CD4-positive, alpha-beta T cell (primary cell): ENCODE measurements around the gene OR1J2. TPM values are rescaled to one million over a fixed set of nuclear protein-coding genes. Genes with fewer than 3 reads are reported as not detected.
"Not testable (repeated sequence)": the region's sequence is repeated elsewhere in the genome, so short reads cannot be mapped to it uniquely, and the experiment has no call there.

Experiments used
- ATAC-seq: fragments of 200-7000 bp; cut with Tn5 transposase; one replicate; pipeline ENCODE4 v1.10.0; 2022; ENCODE audit warnings: mild to moderate bottlenecking; ENCODE audit not compliant: poor library complexity
- CTCF ChIA-PET: fragments of 350-600 bp; sonication (Branson Sonifier 250); formaldehyde crosslinking; loops from one replicate; lab custom pipeline; 2021; ENCODE audit warnings: antibody characterized with exemption, inconsistent platforms; lab: Charles Lee
- POLR2A ChIA-PET: fragments of 350-600 bp; sonication (Branson Sonifier 250); formaldehyde crosslinking; loops from one replicate; lab custom pipeline; 2021; ENCODE audit warnings: antibody characterized with exemption, inconsistent platforms; lab: Charles Lee
- DNase-seq, 14 experiments: peaks; one replicate each; pipeline ENCODE4 v3.0.0-alpha.2; 2013 to 2020; ENCODE audit warnings: mixed read lengths in 2 of 14
- H3K27ac ChIP-seq, 2 donors: one replicate each; pipeline versions ENCODE4 v1.5.1 to v1.7.0; 2013; ENCODE audit warnings: low read length in 2 of 2, low read depth in 1 of 2, mild to moderate bottlenecking in 1 of 2
- H3K27me3 ChIP-seq, 2 experiments: 1 replicate in 1 of 2; 2 replicates in 1 of 2; pipeline versions ENCODE4 v1.6.1 to v1.7.0; 2013; ENCODE audit warnings: low read length in 2 of 2, control low read depth in 1 of 2, mild to moderate bottlenecking in 1 of 2, moderate library complexity in 1 of 2; ENCODE audit not compliant: insufficient read depth in 2 of 2, control insufficient read depth in 1 of 2
- H3K36me3 ChIP-seq: one replicate; pipeline ENCODE4 v1.6.1; 2013; ENCODE audit warnings: low read length, control low read depth; ENCODE audit not compliant: insufficient read depth
- H3K4me1 ChIP-seq: one replicate; pipeline ENCODE4 v1.6.1; 2013; ENCODE audit warnings: low read length, control low read depth; ENCODE audit not compliant: insufficient read depth
- H3K4me3 ChIP-seq: one replicate; pipeline ENCODE4 v1.5.1; 2013; ENCODE audit warnings: mild to moderate bottlenecking, low read length, moderate library complexity
- H3K9me3 ChIP-seq, 2 experiments: 1 replicate in 1 of 2; 2 replicates in 1 of 2; pipeline versions ENCODE4 v1.6.1 to v1.7.0; 2013; ENCODE audit warnings: low read length in 2 of 2, mild to moderate bottlenecking in 2 of 2, control low read depth in 1 of 2, moderate library complexity in 1 of 2; ENCODE audit not compliant: control insufficient read depth in 1 of 2, insufficient read depth in 1 of 2
- H3K27ac Mint-ChIP-seq: one replicate; pipeline ENCODE4 v1.8.0; 2020; ENCODE audit warnings: mixed read lengths
- H3K27me3 Mint-ChIP-seq: one replicate; pipeline ENCODE4 v1.8.0; 2021; ENCODE audit warnings: mixed read lengths
- H3K36me3 Mint-ChIP-seq: one replicate; pipeline ENCODE4 v1.8.0; 2021; ENCODE audit warnings: low read depth, mixed read lengths
- H3K4me1 Mint-ChIP-seq: one replicate; pipeline ENCODE4 v1.8.0; 2021; ENCODE audit warnings: low read depth, mixed read lengths
- H3K4me3 Mint-ChIP-seq: one replicate; pipeline ENCODE4 v1.8.0; 2020; ENCODE audit warnings: mild to moderate bottlenecking, mixed read lengths
- H3K9me3 Mint-ChIP-seq: one replicate; pipeline ENCODE4 v1.8.0; 2020; ENCODE audit warnings: mixed read lengths
- intact Hi-C, 2 experiments: fragments of 100-400 bp; cut with DNase I in 1 of 2; cut with micrococcal nuclease in 1 of 2; formaldehyde crosslinking; loops; one replicate each; pipeline versions ENCODE4 v1.15.1 to v1.9.0; 2023 to 2025; cut with DNase I, micrococcal nuclease
- total RNA-seq, 174 experiments: library from RNA in 2 of 174; stranded (reverse) in 2 of 174; gene quantifications; one replicate each; pipeline ENCODE4 v1.2.3 and lab custom pipeline; 2021 to 2026
- TF ChIP-seq, protein P1 (sequence below): fragments of 200-600 bp; IDR thresholded peaks from one replicate; pipeline ENCODE4 v1.8.0; 2022; ENCODE audit warnings: antibody characterized with exemption, mild to moderate bottlenecking

Gene OR1J2
- total RNA-seq, 2 experiments from 2014 or later, result not detected

DNA sequence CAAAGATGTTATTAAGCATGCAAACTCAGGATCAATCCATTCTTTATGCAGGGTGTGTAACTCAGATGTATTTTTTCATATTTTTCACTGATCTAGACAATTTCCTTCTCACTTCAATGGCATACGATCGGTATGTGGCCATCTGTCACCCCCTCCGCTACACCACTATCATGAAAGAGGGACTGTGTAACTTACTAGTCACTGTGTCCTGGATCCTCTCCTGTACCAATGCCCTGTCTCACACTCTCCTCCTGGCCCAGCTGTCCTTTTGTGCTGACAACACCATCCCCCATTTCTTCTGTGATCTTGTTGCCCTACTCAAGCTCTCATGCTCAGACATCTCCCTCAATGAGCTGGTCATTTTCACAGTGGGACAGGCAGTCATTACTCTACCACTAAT lies 8.8 kb downstream of the OR1J2 start:
- Histone ChIP-seq H3K36me3 (no peaks in the 10 kb centered on the region), H3K27ac (no peak overlapping the region), H3K27me3 (peaks cover 4 to 12% of the 10 kb centered on the region in 2 experiments), H3K4me1 (no peaks in the 10 kb centered on the region), H3K9me3 (no peaks in the 10 kb centered on the region), H3K4me3 (no peak overlapping the region)
- ATAC-seq, result no peak
- intact Hi-C loops, result no loop called here
- H3K27me3 Mint-ChIP-seq, result peaks cover 23% of the 10 kb centered on the region
- no peak overlapping the region for H3K27ac Mint-ChIP-seq
- no peak overlapping the region for H3K4me3 Mint-ChIP-seq
- no peaks in the 10 kb centered on the region for H3K4me1 Mint-ChIP-seq
- DNase-seq, result no peak
- H3K9me3 Mint-ChIP-seq, result no peaks in the 10 kb centered on the region
- TF ChIP-seq, protein P1, sequence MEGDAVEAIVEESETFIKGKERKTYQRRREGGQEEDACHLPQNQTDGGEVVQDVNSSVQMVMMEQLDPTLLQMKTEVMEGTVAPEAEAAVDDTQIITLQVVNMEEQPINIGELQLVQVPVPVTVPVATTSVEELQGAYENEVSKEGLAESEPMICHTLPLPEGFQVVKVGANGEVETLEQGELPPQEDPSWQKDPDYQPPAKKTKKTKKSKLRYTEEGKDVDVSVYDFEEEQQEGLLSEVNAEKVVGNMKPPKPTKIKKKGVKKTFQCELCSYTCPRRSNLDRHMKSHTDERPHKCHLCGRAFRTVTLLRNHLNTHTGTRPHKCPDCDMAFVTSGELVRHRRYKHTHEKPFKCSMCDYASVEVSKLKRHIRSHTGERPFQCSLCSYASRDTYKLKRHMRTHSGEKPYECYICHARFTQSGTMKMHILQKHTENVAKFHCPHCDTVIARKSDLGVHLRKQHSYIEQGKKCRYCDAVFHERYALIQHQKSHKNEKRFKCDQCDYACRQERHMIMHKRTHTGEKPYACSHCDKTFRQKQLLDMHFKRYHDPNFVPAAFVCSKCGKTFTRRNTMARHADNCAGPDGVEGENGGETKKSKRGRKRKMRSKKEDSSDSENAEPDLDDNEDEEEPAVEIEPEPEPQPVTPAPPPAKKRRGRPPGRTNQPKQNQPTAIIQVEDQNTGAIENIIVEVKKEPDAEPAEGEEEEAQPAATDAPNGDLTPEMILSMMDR, result no peak
- H3K36me3 Mint-ChIP-seq, result no peaks in the 10 kb centered on the region
- ChIA-PET CTCF (no interaction called here), POLR2A (no interaction called here)

DNA sequence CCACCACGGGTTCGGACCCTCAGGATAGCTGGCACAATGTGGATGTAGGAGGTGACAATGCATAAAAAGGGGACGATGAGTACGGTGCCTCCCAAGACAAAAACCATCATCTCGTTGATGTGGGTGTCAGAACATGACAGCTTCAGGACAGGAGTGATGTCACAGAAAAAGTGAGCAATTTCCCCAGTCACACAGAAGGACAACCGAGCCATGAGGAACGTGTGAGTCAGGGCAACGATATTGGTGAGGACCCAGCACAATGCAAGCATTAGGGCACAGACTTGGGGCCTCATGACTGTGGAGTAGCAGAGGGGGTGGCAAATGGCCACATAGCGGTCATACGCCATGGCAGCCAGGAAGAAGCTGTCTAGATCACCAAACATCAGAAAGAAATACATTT lies 16.0 kb downstream of the OR1J2 start:
- POLR2A ChIA-PET, result no interaction called here
- H3K27me3 Mint-ChIP-seq, result peaks cover 25% of the 10 kb centered on the region
- Histone ChIP-seq H3K27me3 (peaks cover 7 to 19% of the 10 kb centered on the region in 2 experiments), H3K36me3 (no peaks in the 10 kb centered on the region), H3K9me3 (no peaks in the 10 kb centered on the region), H3K27ac (no peak overlapping the region), H3K4me3 (no peak overlapping the region), H3K4me1 (no peaks in the 10 kb centered on the region)
- H3K27ac Mint-ChIP-seq, result no peak overlapping the region
- DNase-seq (no peak), ATAC-seq (no peak)
- CTCF ChIA-PET, result no interaction called here
- TF ChIP-seq, protein P1, result no peak
- no peak overlapping the region for H3K4me3 Mint-ChIP-seq
- intact Hi-C loops, result no loop called here
- no peaks in the 10 kb centered on the region for H3K9me3 Mint-ChIP-seq
- no peaks in the 10 kb centered on the region for H3K4me1 Mint-ChIP-seq
- H3K36me3 Mint-ChIP-seq, result no peaks in the 10 kb centered on the region

DNA sequence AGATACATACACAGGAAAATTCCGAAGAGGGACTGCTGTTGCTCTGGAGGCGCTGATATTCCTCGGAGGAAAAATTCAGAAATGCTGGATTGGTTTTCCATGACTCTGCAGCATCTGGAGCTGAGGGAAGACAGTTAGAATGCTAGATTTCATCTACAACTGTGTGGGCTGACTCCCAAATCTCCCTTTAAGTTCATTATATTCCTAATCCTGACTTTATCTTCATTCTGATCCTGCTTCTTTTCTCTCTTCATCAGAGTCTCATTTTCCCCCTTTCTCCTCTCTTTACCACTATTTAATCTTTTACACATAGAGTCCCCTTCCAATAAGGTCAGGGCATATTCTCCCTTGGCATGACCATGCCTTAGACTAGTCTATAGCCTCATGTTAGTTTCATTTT lies 16.6 kb downstream of the OR1J2 start, which contains the start of gene OR1N1:
Gene OR1N1, minus strand, starts transcription at position 101 of the 400 bp plus-strand sequence. Its CDS starts 0 bp downstream, at position 101.
- Mint-ChIP-seq H3K4me1 (no peaks in the 10 kb centered on the region), H3K27me3 (peaks cover 25% of the 10 kb centered on the region), H3K9me3 (no peaks in the 10 kb centered on the region), H3K27ac (no peak within 1 kb of the TSS), H3K36me3 (no peaks in the 10 kb centered on the region), H3K4me3 (no peak within 1 kb of the TSS)
- Histone ChIP-seq H3K4me1 (no peaks in the 10 kb centered on the region), H3K27ac (no peak within 1 kb of the TSS), H3K4me3 (no peak within 1 kb of the TSS), H3K9me3 (no peaks in the 10 kb centered on the region), H3K36me3 (no peaks in the 10 kb centered on the region), H3K27me3 (peaks cover 7 to 18% of the 10 kb centered on the region in 2 experiments)
- ATAC-seq (no peak), DNase-seq (no peak)
- ChIA-PET POLR2A (no interaction called here), CTCF (no interaction called here)
- TF ChIP-seq, protein P1, result no peak
- intact Hi-C loops, result no loop called here

DNA sequence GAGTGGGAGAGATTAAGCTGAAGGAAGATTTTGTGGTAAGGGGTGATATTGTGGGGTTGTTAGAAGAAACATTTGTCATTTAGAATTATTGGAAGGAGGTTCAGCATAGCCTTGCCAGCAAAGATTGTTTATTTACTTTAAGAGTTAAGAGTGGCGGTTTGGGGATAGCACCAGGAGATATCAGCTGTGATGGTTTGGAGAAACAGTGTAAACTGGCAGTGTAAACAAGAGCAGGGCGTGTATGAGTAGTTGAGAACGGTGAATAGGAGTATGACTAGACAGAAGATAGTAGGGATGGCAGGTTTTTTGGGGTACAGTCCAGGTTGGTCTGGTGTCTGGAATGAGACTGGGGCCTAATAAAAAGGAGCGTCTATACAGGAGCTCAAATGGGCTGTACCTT lies 20.6 kb downstream of the OR1J2 start:
- H3K9me3 ChIP-seq, H3K27me3 ChIP-seq, H3K9me3 Mint-ChIP-seq, ATAC-seq, H3K27ac ChIP-seq, H3K27me3 Mint-ChIP-seq, H3K4me3 ChIP-seq, H3K4me3 Mint-ChIP-seq, H3K27ac Mint-ChIP-seq, H3K36me3 Mint-ChIP-seq, H3K36me3 ChIP-seq, H3K4me1 ChIP-seq, intact Hi-C loops, CTCF ChIA-PET, DNase-seq, H3K4me1 Mint-ChIP-seq, POLR2A ChIA-PET: not testable (repeated sequence)
